B cell (primary cell): ENCODE measurements around the gene PSORS1C1. TPM values are rescaled to one million over a fixed set of nuclear protein-coding genes. Genes with fewer than 3 reads are reported as not detected.

ENCODE experiments used
- ATAC-seq: fragments of 200-7000 bp; cut with Tn5 transposase; one replicate; pipeline ENCODE4 v1.10.0; 2021; ENCODE audit warnings: low read depth, mild to moderate bottlenecking, moderate number of reproducible peaks, moderate library complexity
- CTCF ChIA-PET: fragments of 350-600 bp; sonication (Branson Sonifier 250); formaldehyde crosslinking; loops from one replicate; lab custom pipeline; 2021; ENCODE audit warnings: antibody characterized with exemption, inconsistent platforms; lab: Charles Lee
- POLR2A ChIA-PET: fragments of 350-600 bp; sonication (Branson Sonifier 250); formaldehyde crosslinking; loops from one replicate; lab custom pipeline; 2021; ENCODE audit warnings: antibody characterized with exemption; lab: Charles Lee
- DNase-seq: peaks from one replicate; pipeline ENCODE4 v3.0.0; 2013
- H2AFZ ChIP-seq: 2 replicates; pipeline ENCODE4 v1.6.1; 2012; ENCODE audit warnings: mild to moderate bottlenecking, low read depth, low read length; ENCODE audit not compliant: insufficient read depth, poor library complexity, severe bottlenecking
- H3K27ac ChIP-seq, 2 donors: 1 replicate in 1 of 2; 2 replicates in 1 of 2; pipeline ENCODE4 v1.5.1; 2012 to 2013; ENCODE audit warnings: low read length in 2 of 2, mild to moderate bottlenecking in 2 of 2, moderate library complexity in 1 of 2
- H3K27me3 ChIP-seq, 4 experiments: fragments of 200-600 bp in 1 of 4; sonication (generic) in 1 of 4; replicated peaks in 1 of 4; 1 replicate in 2 of 4; 2 replicates in 2 of 4; pipeline versions ENCODE4 v1.6.1 to v1.7.0; 2013 to 2016; ENCODE audit warnings: low read length in 3 of 4, mild to moderate bottlenecking in 2 of 4, mixed read lengths in 1 of 4, moderate library complexity in 1 of 4; ENCODE audit not compliant: insufficient read depth in 4 of 4, control insufficient read depth in 3 of 4; ENCODE audit errors: control extremely low read depth in 1 of 4
- H3K36me3 ChIP-seq, 2 experiments: replicated peaks in 1 of 2; 1 replicate in 1 of 2; 2 replicates in 1 of 2; pipeline versions ENCODE4 v1.6.1 to v1.7.1; 2013; ENCODE audit warnings: low read length in 1 of 2; ENCODE audit not compliant: insufficient read depth in 2 of 2, control insufficient read depth in 1 of 2; ENCODE audit errors: control extremely low read depth in 1 of 2, extremely low read depth in 1 of 2
- H3K4me1 ChIP-seq, 2 donors: fragments of 200-600 bp in 1 of 2; sonication (generic) in 1 of 2; 1 replicate in 1 of 2; 2 replicates in 1 of 2; pipeline versions ENCODE4 v1.5.1 to v1.6.1; 2013 to 2017; ENCODE audit warnings: low read length in 2 of 2; ENCODE audit not compliant: control insufficient read depth in 2 of 2, insufficient read depth in 2 of 2
- H3K4me2 ChIP-seq: replicated peaks from 2 replicates; pipeline ENCODE3; 2012; ENCODE audit warnings: mild to moderate bottlenecking, low read depth, low read length; ENCODE audit not compliant: poor library complexity, severe bottlenecking
- H3K4me3 ChIP-seq, 5 experiments: fragments of 200-600 bp in 1 of 5; sonication (generic) in 1 of 5; 1 replicate in 3 of 5; 2 replicates in 2 of 5; pipeline versions ENCODE4 v1.5.1 to v1.7.0; 2011 to 2016; ENCODE audit warnings: low read length in 4 of 5, mild to moderate bottlenecking in 4 of 5, low read depth in 2 of 5, control low read depth in 1 of 5, moderate library complexity in 1 of 5; ENCODE audit not compliant: insufficient read depth in 1 of 5; ENCODE audit errors: control extremely low read depth in 1 of 5, extremely low read depth in 1 of 5
- H3K79me2 ChIP-seq: fragments of 200-600 bp; sonication (generic); one replicate; pipeline ENCODE4 v1.6.0; 2016; ENCODE audit warnings: low read length; ENCODE audit not compliant: control insufficient read depth, insufficient read depth
- H3K9ac ChIP-seq: fragments of 200-600 bp; sonication (generic); 2 replicates; pipeline ENCODE4 v1.6.1; 2017; ENCODE audit warnings: mild to moderate bottlenecking, low read length, moderate library complexity
- H3K9me3 ChIP-seq, 3 donors: one replicate each; pipeline versions ENCODE4 v1.6.1 to v1.7.1; 2013; ENCODE audit warnings: low read length in 2 of 3; ENCODE audit not compliant: control insufficient read depth in 2 of 3, insufficient read depth in 1 of 3; ENCODE audit errors: control extremely low read depth in 1 of 3
- H4K20me1 ChIP-seq: 2 replicates; pipeline ENCODE4 v1.6.0; 2012; ENCODE audit warnings: mild to moderate bottlenecking, low read length; ENCODE audit not compliant: insufficient read depth, control insufficient read depth, poor library complexity, severe bottlenecking
- H3K27ac Mint-ChIP-seq: one replicate; pipeline ENCODE4 v1.8.0; 2021; ENCODE audit warnings: mixed read lengths
- H3K27me3 Mint-ChIP-seq: one replicate; pipeline ENCODE4 v1.8.0; 2021; ENCODE audit warnings: mixed read lengths
- H3K4me1 Mint-ChIP-seq: one replicate; pipeline ENCODE4 v1.8.0; 2021; ENCODE audit warnings: mixed read lengths
- H3K4me3 Mint-ChIP-seq: one replicate; pipeline ENCODE4 v1.8.0; 2021; ENCODE audit warnings: mixed read lengths
- H3K9me3 Mint-ChIP-seq: one replicate; pipeline ENCODE4 v1.8.0; 2022; ENCODE audit warnings: mixed read lengths; ENCODE audit not compliant: insufficient read depth
- CTCF ChIP-seq: fragments of 200-600 bp; IDR thresholded peaks from one replicate; pipeline ENCODE4 v1.8.0; 2022; ENCODE audit warnings: antibody characterized with exemption, mild to moderate bottlenecking
- EZH2 ChIP-seq: IDR thresholded peaks from 2 replicates; pipeline ENCODE4 v1.6.1; 2012; ENCODE audit warnings: borderline replicate concordance, low read depth, mild to moderate bottlenecking, moderate library complexity, low read length; ENCODE audit not compliant: insufficient read depth, poor library complexity, severe bottlenecking
- WGBS: methylation state at CpG from one replicate; pipeline ENCODE4 v1.1.5; 2013; ENCODE audit warnings: missing lambda C conversion rate; ENCODE audit not compliant: insufficient coverage; 5-methylcytosine and 5-hydroxymethylcytosine counted together
- intact Hi-C: fragments of 100-400 bp; cut with micrococcal nuclease; formaldehyde crosslinking; loops from one replicate; pipeline ENCODE4 v1.10.0; 2022
- polyA plus RNA-seq: library from polyadenylated mRNA; depleted of rRNA; stranded (reverse); fragments of >200 nt; gene quantifications from 2 replicates; pipeline ENCODE4 v1.2.3, GENCODE V29; 2012
- total RNA-seq, 2 donors: library from RNA; stranded (reverse); fragments of 120-200 nt in 1 of 2; gene quantifications; 1 replicate in 1 of 2; 2 replicates in 1 of 2; pipeline versions ENCODE4 v1.2.3 to v1.2.4, GENCODE V29; 2013 to 2022

PSORS1C1 gene
- total and polyA plus RNA-seq, 2 donors (not counting 1 experiment from before 2014, with no cell fraction given) = not detected

- DNase-seq (no peak), ATAC-seq (no peak)
- Mint-ChIP-seq H3K4me3 (no peak overlapping the region), H3K27me3 (no peaks in the 10 kb centered on the region), H3K4me1 (peaks cover 9% of the 10 kb centered on the region), H3K27ac (no peak overlapping the region), H3K9me3 (no peaks in the 10 kb centered on the region)
- Histone ChIP-seq H3K79me2 (no peaks in the 10 kb centered on the region), H3K4me1 (peaks cover 0 to 5% of the 10 kb centered on the region in 2 donors), H3K27me3 (no peaks in the 10 kb centered on the region), H3K27ac (no peak overlapping the region), H3K4me2 (no peak overlapping the region), H3K9ac (no peak overlapping the region), H2AFZ (no peak overlapping the region), H3K36me3 (no peaks in the 10 kb centered on the region), H4K20me1 (no peaks in the 10 kb centered on the region), H3K9me3 (no peaks in the 10 kb centered on the region), H3K4me3 (no peak overlapping the region)
- CTCF ChIA-PET = no interaction called here
- POLR2A ChIA-PET = no interaction called here
- 93% methylated on average over 3 of the region's 3 CpGs for WGBS
- intact Hi-C loops = no loop called here
- no peak for TF ChIP-seq CTCF
- TF ChIP-seq EZH2 = no peak
Observed at GRCh38 chr6:31175971-31176370, 61.4 kb downstream of the PSORS1C1 start.

- Histone ChIP-seq H3K4me2 (no peak overlapping the region), H3K36me3 (no peaks in the 10 kb centered on the region), H3K9ac (no peak overlapping the region), H3K9me3 (no peaks in the 10 kb centered on the region), H4K20me1 (no peaks in the 10 kb centered on the region), H3K27me3 (no peaks in the 10 kb centered on the region), H3K4me1 (peaks cover 0 to 5% of the 10 kb centered on the region in 2 donors), H3K4me3 (no peak overlapping the region), H2AFZ (no peak overlapping the region), H3K27ac (no peak overlapping the region), H3K79me2 (no peaks in the 10 kb centered on the region)
- POLR2A ChIA-PET = no interaction called here
- Mint-ChIP-seq H3K4me3 (no peak overlapping the region), H3K4me1 (peaks cover 9% of the 10 kb centered on the region), H3K27ac (no peak overlapping the region), H3K9me3 (no peaks in the 10 kb centered on the region), H3K27me3 (no peaks in the 10 kb centered on the region)
- DNase-seq (no peak), ATAC-seq (no peak)
- intact Hi-C loops = no loop called here
- no peak for TF ChIP-seq EZH2
- no peak for TF ChIP-seq CTCF
- CTCF ChIA-PET = interaction anchor here (0.6 kb wide), 1 partner anchor 187 kb away, joined by 3 read pairs; no protein-coding TSS in a partner anchor
- WGBS = 66% methylated on average over 3 of the region's 8 CpGs
Observed at GRCh38 chr6:31178143-31179041, 63.8 kb downstream of the PSORS1C1 start.
